ENCODE data around the gene PIK3AP1. TPM values are rescaled to one million over a fixed set of nuclear protein-coding genes. Genes with fewer than 3 reads are reported as not detected.
"Not testable (repeated sequence)": the region's sequence is repeated elsewhere in the genome, so short reads cannot be mapped to it uniquely, and the experiment has no call there.

Gene PIK3AP1
- total and polyA plus RNA-seq, 8 donors = 2.6 to 14.5 (median 6.4) TPM; not detected in 1

DNA sequence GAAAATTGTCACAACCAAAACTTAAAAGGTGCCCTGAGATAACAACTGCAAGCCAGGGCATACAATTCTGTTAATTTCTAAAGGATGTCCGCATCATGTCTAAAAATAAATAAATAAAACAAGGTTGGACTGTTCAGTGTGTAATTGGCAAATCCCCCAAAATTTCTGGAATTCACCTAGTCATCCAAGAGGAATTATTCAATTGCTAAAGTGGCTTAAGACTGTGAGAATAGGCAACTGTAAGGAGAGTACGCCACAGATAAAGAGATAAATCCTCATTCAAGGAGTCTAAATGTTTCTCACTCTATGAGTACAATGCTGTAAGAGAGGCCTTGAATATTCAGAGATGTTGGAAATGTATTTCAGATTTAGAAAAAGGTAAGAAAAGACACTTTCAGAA, 37.2 kb downstream of the PIK3AP1 start:
- H3K27ac ChIP-seq = no peak overlapping the region
- TF ChIP-seq POLR2AphosphoS5 (IDR thresholded peaks at IDR 0.05) (no peak), POLR2A (IDR thresholded peaks at IDR 0.05) (no peak), EP300 (IDR thresholded peaks at IDR 0.05) (no peak)
- TF ChIP-seq, protein P1, sequence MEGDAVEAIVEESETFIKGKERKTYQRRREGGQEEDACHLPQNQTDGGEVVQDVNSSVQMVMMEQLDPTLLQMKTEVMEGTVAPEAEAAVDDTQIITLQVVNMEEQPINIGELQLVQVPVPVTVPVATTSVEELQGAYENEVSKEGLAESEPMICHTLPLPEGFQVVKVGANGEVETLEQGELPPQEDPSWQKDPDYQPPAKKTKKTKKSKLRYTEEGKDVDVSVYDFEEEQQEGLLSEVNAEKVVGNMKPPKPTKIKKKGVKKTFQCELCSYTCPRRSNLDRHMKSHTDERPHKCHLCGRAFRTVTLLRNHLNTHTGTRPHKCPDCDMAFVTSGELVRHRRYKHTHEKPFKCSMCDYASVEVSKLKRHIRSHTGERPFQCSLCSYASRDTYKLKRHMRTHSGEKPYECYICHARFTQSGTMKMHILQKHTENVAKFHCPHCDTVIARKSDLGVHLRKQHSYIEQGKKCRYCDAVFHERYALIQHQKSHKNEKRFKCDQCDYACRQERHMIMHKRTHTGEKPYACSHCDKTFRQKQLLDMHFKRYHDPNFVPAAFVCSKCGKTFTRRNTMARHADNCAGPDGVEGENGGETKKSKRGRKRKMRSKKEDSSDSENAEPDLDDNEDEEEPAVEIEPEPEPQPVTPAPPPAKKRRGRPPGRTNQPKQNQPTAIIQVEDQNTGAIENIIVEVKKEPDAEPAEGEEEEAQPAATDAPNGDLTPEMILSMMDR (IDR thresholded peaks at IDR 0.05) = no peak
- WGBS, 5 donors = 84 to 98% (median 92%) methylated on average over 2 of the region's 2 CpGs
- no peak overlapping the region for H3K4me3 ChIP-seq
- no peaks in the 10 kb centered on the region for H3K27me3 ChIP-seq
- no peaks in the 10 kb centered on the region for H3K4me1 ChIP-seq
- no peaks in the 10 kb centered on the region for H3K36me3 ChIP-seq
- no peaks in the 10 kb centered on the region for H3K9me3 ChIP-seq
- DNase-seq = no peak
- intact Hi-C loops (cut with DNase I; ENCODE audit: low total_unique reads) = no loop called here

DNA sequence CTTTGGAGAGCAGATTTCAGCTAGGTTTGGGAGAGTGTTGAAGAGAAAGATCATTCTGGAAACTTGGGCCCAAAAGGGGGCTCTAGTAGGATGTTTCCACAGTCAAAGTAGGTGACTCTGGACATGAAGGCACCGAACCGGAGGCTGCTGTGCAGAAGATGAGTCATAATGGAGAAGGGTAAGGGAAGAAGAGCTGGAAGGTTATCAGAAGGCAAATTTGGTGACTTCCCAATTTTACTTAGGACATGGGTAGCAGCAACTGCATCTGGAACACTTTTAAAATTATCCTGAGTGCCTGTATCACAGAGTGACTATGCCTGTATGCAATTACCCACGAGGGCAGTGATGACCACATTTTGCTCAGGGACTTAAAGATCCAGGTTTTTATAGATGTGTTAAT, 38.8 kb downstream of the PIK3AP1 start:
- H3K27me3 ChIP-seq = no peaks in the 10 kb centered on the region
- 83 to 89% (median 86%) methylated on average over 3 of the region's 3 CpGs for WGBS, 5 donors
- DNase-seq = no peak
- H3K4me3 ChIP-seq = no peak overlapping the region
- no peaks in the 10 kb centered on the region for H3K36me3 ChIP-seq
- H3K9me3 ChIP-seq = no peaks in the 10 kb centered on the region
- TF ChIP-seq POLR2AphosphoS5 (IDR thresholded peaks at IDR 0.05) (no peak), EP300 (IDR thresholded peaks at IDR 0.05) (no peak), POLR2A (IDR thresholded peaks at IDR 0.05) (no peak)
- TF ChIP-seq, protein P1 (IDR thresholded peaks at IDR 0.05) = no peak
- H3K4me1 ChIP-seq = peaks cover 0 to 10% (median 2%) of the 10 kb centered on the region in 4 donors
- no peak overlapping the region for H3K27ac ChIP-seq
- intact Hi-C loops (cut with DNase I; ENCODE audit: low total_unique reads) = no loop called here

DNA sequence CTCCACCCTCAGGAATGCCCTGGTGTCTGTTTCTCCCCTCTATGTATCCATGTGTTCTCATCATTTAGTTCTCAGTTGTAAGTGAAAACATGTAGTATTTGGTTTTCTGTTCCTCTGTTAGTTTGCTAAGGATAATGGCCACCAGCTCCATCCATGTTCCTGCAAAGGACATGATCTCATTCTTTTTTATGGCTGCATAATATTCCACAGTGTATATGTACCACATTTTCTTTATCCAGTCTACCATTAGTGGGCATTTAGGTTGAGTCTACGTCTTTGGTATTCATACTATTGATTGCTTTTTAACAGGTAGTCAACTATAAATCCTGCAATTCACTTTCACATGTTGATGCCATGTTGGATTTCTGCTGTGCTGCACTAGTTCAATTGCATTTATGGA, 39.9 kb downstream of the PIK3AP1 start:
- H3K27ac ChIP-seq; H3K4me3 ChIP-seq; DNase-seq; H3K27me3 ChIP-seq; H3K36me3 ChIP-seq; intact Hi-C loops (cut with DNase I; ENCODE audit: low total_unique reads); H3K9me3 ChIP-seq: not testable (repeated sequence)
- 75 to 95% (median 91%) methylated on average over 1 of the region's 1 CpG for WGBS, 5 donors
- H3K4me1 ChIP-seq = peaks cover 0 to 16% (median 2%) of the 10 kb centered on the region in 4 donors

DNA sequence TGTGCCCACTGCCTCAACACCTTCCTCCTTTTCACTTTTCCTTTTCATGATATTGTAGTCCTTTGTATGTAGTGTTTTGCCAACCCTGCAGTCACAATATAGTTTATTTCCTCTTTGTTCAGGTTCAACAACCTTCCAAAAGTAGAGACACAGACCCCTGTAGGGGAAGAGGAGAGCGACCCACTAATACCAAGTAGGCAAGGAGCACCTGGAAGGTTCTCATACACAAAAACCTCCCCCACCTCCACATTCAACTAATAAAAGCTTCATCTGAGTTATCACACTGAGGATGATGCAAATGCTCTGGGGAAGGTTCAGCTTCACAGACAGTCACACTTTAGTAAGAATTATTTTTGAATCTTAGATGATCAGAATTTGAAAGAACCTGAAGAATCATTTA, 41.6 kb downstream of the PIK3AP1 start:
- intact Hi-C loops (cut with DNase I; ENCODE audit: low total_unique reads) = no loop called here
- no peak for DNase-seq
- no peaks in the 10 kb centered on the region for H3K36me3 ChIP-seq
- TF ChIP-seq EP300 (IDR thresholded peaks at IDR 0.05) = no peak
- TF ChIP-seq, protein P1 (IDR thresholded peaks at IDR 0.05) = no peak
- no peak for TF ChIP-seq POLR2A (IDR thresholded peaks at IDR 0.05)
- TF ChIP-seq POLR2AphosphoS5 (IDR thresholded peaks at IDR 0.05) = no peak
- H3K27ac ChIP-seq = no peak overlapping the region
- peaks cover 0 to 34% (median 5%) of the 10 kb centered on the region in 4 donors for H3K4me1 ChIP-seq
- no peaks in the 10 kb centered on the region for H3K9me3 ChIP-seq
- no peaks in the 10 kb centered on the region for H3K27me3 ChIP-seq
- WGBS, 5 donors = 80 to 100% (median 95%) methylated on average over 1 of the region's 1 CpG
- no peak overlapping the region for H3K4me3 ChIP-seq

DNA sequence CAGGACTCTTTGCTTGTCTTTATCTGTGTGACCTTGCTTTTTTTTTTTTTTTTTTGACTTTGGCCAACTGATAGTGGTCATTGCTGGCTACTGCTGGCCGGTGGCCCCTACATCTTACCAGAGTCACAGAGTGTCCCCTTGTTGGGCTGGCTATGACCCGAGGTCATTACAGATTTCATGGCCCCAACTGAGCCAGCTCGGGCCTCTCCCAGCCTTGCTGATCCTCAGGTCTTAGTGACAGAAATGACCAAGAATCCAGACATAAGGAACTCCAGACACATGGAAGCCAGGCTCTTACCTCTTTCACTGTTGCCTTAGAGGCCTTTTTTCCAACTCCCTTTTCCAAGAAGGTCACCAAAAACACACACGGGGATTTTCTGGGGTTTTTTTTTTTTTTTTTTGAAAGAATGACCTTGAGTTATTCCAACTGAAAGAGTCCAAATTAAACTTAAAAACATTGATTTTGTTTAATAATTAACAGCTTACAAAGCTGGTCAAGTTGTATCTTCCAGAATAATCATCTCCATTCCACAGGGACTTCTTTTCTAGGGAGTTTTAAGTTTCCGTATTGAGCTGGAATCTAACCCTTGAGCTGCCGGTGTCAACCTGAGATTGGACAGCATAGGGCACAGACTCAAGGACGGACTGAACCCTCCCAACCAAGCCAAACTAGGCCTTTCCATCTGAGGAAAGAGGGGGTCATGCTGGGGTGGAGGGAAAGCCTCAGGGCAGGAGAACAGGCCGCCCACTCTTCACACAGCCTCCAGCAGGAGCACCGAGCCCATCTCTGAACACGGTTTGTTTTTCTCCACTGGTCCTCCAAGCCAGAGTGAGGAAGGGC, 43.8 kb downstream of the PIK3AP1 start:
- no peak overlapping the region for H3K27ac ChIP-seq
- H3K4me3 ChIP-seq = no peak overlapping the region
- TF ChIP-seq, protein P1 (IDR thresholded peaks at IDR 0.05) = no peak
- TF ChIP-seq EP300 (IDR thresholded peaks at IDR 0.05) = no peak
- no peak for TF ChIP-seq POLR2AphosphoS5 (IDR thresholded peaks at IDR 0.05)
- TF ChIP-seq POLR2A (IDR thresholded peaks at IDR 0.05) = no peak
- 73 to 79% (median 78%) methylated on average over 10 of the region's 10 CpGs for WGBS, 5 donors
- intact Hi-C loops (cut with DNase I; ENCODE audit: low total_unique reads) = no loop called here
- H3K4me1 ChIP-seq = peaks cover 8 to 52% (median 12%) of the 10 kb centered on the region in 4 donors
- no peaks in the 10 kb centered on the region for H3K9me3 ChIP-seq
- H3K36me3 ChIP-seq = no peaks in the 10 kb centered on the region
- no peak for DNase-seq
- no peaks in the 10 kb centered on the region for H3K27me3 ChIP-seq

All from stomach (tissue), 9 donors.